H1 (cell line): Measurements from ENCODE around the gene OGDH. TPM values are rescaled to one million over a fixed set of nuclear protein-coding genes. Genes with fewer than 3 reads are reported as not detected.

Source experiments
- CBX5 ChIP-seq: fragments of 300-800, 300-1000 bp; sonication (generic); IDR thresholded peaks from 2 replicates; pipeline ENCODE4 v1.7.1; 2016; ENCODE audit warnings: antibody characterized with exemption, low read length, low read depth
- CBX8 ChIP-seq: fragments of 300-800, 300-1000 bp; sonication (generic); IDR thresholded peaks from 2 replicates; pipeline ENCODE4 v1.7.1; 2016; ENCODE audit warnings: low read depth, low read length, borderline replicate concordance
- CHD2 ChIP-seq: IDR thresholded peaks from 2 replicates; pipeline ENCODE4 v1.6.1; 2012; ENCODE audit warnings: low read length, improper control_type of control experiment
- POLR2AphosphoS5 ChIP-seq: IDR thresholded peaks from 2 replicates; pipeline ENCODE4 v1.6.1; 2011; ENCODE audit warnings: low read depth, low read length
- POU5F1 ChIP-seq: IDR thresholded peaks from 2 replicates; pipeline ENCODE4 v1.6.1; 2011; ENCODE audit warnings: low read depth, mild to moderate bottlenecking, low read length, moderate library complexity
- polyA plus RNA-seq, 7 experiments: library from polyadenylated mRNA; depleted of rRNA in 3 of 7; stranded (reverse) in 5 of 7; unstranded in 2 of 7; fragments of >200 nt in 5 of 7; fragments of 200-250 nt in 2 of 7; gene quantifications; 1 replicate in 5 of 7; 2 replicates in 1 of 7; 4 replicates in 1 of 7; pipeline versions ENCODE4 v1.2.1 to v1.2.3, GENCODE V29; 2011 to 2013; ENCODE audit warnings: missing spikeins in 2 of 7, mixed read lengths in 2 of 7
- total RNA-seq: library from RNA; stranded (reverse); fragmentation: NEBNext Ultra II Directional; extraction: Animal tissue kit (Norgen Biotek cat#: 25700); gene quantifications from 2 replicates; pipeline ENCODE4 v1.2.1, GENCODE V29; 2021

The OGDH gene
- total and polyA plus RNA-seq, 2 of the 8 experiments (the other 6 are each of a cell fraction or from before 2014, with no cell fraction given) = 71.6 to 91.6 TPM

DNA sequence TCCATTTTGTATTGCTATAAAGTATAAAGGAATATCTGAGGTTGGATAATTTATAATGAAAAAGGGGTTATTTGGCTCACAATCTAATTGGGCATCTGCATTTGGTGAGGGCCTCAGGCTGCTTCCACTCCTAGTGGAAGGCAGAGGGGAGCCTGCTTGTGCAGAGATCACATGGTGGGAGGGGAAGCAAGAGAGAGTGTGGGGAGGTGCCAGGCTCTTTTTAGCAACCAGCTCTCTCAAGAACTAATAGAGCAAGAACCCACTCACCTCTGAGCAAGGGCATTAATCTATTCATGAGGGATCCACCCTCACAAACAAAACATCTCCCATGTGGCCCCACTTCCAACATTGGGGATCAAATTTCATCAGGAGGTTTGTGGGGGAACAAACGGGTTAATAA lies 64.6 kb downstream of the OGDH start (continued):
- TF ChIP-seq CBX5 (no peak), CBX8 (no peak), CHD2 (no peak), POU5F1 (no peak), POLR2AphosphoS5 (no peak)
